A172 (cell line): ENCODE results near the gene IQCH. TPM values are rescaled to one million over a fixed set of nuclear protein-coding genes. Genes with fewer than 3 reads are reported as not detected.
A peak's percentile ranks its signal among the peaks of the same experiment; 100 is the strongest.

ENCODE experiments used
- DNase-seq: peaks from one replicate; pipeline ENCODE4 v3.0.0-alpha.2; 2015; ENCODE audit warnings: low spot score
- total RNA-seq: library from RNA; depleted of rRNA; stranded (reverse); fragments of >200 nt; shearing (Covaris generic); gene quantifications from 2 replicates; pipeline ENCODE4 v1.2.3, GENCODE V29; 2014

The IQCH gene
- total RNA-seq, 1 experiment from 2014 or later: 3.1 TPM

DNA sequence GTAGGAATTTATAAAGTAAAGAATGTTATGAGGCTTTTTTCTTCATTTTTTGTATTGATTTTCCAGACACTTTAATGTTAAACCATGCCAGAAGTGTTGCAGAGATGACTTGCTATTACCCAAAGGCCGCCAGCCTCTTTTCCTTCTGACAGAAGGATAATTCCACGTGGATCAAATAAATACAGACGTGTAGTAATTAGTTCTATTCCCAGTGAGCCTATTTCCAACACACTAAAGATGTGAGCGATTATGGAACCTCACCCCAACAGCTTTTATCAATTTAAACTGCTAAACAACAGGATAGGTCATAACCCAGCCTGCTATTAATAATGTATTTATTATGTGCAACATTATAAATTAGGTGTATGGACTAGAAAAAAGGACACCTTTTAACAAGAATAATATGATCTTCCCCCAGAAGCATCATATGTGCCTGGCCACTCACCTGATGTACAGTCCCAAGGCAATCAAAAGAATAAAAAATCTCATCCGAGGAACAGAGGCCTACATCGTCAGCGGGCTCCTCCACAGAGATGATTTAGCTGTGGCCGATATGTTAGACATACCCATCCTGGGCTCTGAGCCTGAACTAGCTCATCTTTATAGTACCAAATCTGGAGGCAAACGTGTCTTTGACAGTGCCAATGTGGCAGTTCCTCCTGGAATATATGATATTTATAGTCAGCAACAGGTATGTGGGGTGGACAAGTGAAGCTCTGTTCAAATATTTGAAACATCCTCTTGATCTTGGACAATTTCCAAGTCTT lies 140.5 kb downstream of the IQCH start:
- DNase-seq: no peak

DNA sequence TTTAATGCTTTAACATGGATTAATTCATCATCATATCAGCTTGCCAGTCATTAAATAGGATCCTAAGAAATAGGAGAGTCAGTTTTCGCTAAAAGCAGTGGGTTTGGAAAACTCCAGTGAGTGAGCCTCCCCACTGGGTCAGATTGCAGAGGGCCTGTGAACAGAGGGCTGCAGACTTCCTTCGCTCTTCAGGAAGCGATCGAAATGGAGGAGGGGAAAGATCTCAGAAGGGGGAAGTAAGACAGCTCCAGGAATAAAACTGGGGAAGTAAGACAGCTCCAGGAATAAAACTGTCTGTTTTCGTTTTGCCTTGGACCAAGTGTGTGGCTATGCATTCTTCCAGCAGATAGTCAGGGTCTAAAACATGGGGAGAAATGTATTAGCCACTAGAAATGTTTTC lies 141.5 kb downstream of the IQCH start:
- DNase-seq: no peak

GRCh38 chr15:67397139-67397538 lies 142.6 kb downstream of the IQCH start:
- no peak for DNase-seq

- no peak for DNase-seq
Observed at GRCh38 chr15:67399925-67400324, 145.3 kb downstream of the IQCH start.

DNA sequence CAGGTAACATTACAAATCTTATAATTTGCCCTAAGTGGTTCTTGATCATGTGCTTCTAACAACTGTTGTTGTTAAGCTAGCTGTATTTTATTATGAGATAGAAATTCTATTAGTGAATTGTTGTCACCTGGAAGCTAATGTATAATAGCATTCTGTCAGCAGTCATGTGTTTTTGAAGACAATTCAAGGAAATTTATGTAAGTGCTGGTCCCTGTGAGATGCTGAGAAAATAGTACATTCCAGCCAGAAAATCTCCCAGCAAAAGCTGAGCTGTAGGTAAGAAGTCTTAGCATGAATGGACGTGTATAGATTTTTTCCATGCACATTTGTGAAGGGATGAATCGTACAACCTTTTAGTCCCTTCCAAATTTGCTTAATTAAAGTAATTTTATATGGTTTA lies 146.3 kb downstream of the IQCH start:
- no peak for DNase-seq

GRCh38 chr15:67401336-67401735 lies 146.8 kb downstream of the IQCH start:
- no peak for DNase-seq

DNA sequence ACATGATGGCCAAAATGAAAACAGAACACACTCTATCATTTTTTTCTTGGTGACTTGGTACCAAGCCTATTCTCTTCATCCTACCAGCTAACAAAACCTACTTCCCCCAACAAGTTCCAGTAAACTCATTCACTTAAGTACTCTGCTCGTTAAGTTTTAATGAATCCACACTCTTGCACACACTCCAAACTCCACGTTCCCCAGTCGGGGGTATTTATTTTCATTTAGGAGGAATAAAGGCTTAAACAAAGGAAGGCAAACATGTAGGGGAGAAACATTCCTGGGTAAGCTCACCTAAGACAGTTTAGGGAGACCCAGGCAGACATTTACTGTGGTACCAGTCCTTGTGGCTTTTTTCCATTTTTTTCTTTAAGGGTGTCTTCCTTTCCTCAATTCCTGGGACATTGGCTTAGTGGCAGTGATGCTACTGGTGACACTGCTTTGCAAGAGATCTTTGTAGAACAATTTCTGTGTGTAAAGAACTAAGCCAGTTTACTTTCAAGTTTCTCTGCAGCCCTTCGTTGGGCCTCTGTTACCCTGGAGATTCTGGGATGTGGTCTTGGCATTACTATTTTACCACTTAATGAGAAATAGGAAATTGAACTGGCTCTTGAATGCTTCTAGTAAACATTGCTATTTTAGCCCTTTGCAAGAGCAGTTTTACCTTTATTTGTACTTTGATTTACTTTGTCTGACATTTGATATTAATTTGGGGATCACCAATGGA lies 149.0 kb downstream of the IQCH start:
- no peak for DNase-seq

- peak; percentile 55 for DNase-seq
Observed at GRCh38 chr15:67405208-67406191, 150.9 kb downstream of the IQCH start.

- DNase-seq: no peak
Observed at GRCh38 chr15:67406257-67406861, 151.8 kb downstream of the IQCH start.

- DNase-seq: no peak
Observed at GRCh38 chr15:67407786-67408185, 153.2 kb downstream of the IQCH start.

DNA sequence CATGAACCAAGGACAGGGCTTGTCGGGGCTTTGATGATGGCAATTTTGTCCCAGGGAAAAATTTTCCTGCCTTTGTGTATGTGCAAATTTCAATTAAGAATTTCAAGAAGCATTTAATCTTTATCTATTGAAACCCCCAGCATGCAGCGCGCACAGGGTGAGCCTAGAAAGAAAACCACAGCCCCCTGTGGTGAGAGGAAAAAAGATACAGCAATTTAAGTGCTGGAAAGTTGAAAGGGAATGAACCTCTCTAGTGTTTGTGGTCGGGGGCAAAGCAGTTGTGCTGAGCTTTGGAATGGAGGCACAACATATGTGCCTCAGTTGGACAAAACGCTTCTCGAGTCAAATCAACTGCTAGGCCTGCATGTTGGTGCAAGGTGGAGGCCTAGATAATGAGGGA lies 154.6 kb downstream of the IQCH start:
- DNase-seq: no peak

DNA sequence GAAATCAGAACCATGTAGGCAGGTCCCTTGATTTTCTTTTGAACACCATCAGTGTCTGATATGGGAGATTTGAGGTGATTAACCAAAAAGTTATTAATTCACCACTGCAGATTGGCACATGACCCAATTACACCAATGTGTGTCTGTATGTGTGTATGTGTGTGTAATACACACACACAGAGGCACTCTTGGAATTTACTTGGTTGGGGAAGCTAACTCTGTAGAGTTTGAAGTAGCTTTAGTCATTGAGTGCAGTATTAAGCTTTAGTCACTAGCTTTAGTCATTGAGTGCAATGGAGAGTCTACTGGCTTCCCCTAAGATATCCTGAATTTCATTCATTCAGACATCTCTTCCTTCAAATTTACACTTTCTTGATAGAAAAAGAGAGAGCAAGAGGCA lies 156.9 kb downstream of the IQCH start:
- DNase-seq: no peak

DNA sequence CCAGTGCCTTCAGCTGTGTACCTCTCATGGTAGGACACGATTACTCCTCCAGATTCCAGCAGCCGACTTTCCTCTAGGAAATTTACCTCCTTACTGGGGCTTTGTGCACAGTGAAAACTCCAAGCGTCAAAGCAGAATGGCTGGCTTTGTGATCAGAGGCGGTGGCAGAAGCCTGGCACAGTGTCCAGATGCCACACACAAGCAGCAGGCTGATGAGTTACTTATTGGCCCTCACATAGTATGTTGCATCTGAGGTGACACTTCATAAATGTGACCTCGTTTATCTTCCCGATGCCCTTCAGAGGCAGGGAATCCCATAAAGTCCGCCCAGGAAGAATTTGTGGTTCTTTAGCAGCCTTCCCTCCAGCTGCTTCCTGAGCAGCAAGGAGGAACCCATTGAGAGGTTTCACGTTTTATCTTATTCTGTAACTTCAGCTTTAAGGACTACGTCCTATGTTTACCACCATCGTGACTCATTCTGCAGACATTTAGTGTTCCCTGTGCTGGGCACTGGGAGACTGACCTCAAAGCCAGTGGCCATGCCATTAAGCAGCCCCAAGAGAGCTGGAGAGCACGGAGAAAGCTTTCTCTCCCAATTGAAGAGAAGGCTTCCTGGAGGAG lies 159.3 kb downstream of the IQCH start:
- DNase-seq: peak; percentile 83

DNA sequence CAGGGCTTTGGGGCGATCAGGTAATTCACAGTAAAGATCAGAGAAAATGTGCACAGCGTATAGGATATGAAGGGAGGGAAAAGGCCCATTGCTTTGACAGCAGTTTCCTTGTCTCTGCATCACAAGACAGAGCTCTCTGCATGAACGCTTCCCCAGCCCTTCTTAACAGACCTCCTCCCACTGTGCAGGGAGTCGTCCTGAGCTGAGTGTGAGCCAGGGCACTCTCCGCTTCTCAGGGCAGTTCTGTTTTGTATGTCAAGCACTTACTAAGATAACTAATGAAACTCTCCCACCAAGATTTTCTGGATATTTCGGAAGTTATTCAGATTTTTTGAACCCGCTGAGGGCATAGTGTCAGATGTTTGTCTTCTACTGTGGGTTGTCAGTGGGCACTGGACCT lies 160.6 kb downstream of the IQCH start:
- DNase-seq: no peak

DNA sequence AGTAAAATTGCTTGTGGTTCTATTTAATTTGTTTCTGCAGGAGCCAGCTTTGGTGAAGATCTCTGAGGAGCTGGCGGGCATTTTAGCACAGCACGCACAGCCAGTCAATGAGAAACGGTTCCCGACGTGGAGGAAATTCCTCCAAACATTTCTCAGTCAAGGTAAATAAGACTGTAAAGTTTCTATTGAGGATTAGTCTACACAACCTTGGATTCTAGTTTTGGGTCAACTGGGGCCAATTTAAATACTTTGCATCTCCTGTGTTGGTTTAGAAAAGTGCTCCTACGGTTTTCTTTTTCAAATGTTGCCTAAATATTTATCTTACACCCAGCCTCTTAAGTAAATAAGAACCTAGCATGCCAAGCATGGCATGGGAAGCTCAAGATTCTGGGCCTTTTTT lies 162.3 kb downstream of the IQCH start:
- no peak for DNase-seq

- no peak for DNase-seq
Observed at GRCh38 chr15:67419705-67420104, 165.1 kb downstream of the IQCH start.

GRCh38 chr15:67420137-67420536 lies 165.6 kb downstream of the IQCH start:
- DNase-seq: no peak

GRCh38 chr15:67421105-67421504 lies 166.5 kb downstream of the IQCH start:
- no peak for DNase-seq

DNA sequence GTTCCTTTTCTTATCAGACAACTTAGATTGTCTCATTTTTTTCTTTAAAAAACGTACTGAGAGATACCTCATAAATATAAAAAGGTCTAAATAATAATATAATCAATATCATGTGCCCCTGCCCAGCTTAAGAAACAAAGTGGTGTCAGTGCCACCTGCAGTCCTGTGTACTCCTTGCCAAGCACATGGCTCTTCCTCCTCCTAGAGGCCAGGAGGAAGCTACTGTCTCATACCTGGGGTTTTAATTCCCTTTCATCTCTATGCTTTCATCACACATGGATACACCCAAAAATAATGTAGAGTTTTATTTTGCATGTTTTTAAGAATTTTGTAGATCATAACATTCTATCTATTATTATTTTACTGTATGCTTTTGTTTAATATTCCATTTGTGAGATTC lies 167.7 kb downstream of the IQCH start:
- no peak for DNase-seq

GRCh38 chr15:67433495-67434099 lies 179.0 kb downstream of the IQCH start:
- peak; percentile 27 for DNase-seq
